Panc1 (cell line): Measurements from ENCODE around the gene KIF1A. TPM values are rescaled to one million over a fixed set of nuclear protein-coding genes. Genes with fewer than 3 reads are reported as not detected.
"Not testable (repeated sequence)": the region's sequence is repeated elsewhere in the genome, so short reads cannot be mapped to it uniquely, and the experiment has no call there.

Experiments used
- ATAC-seq: fragments of 200-7000 bp; cut with Tn5 transposase; 2 replicates; pipeline ENCODE4 v1.9.1; 2020; ENCODE audit warnings: mild to moderate bottlenecking, moderate library complexity
- BruUV-seq: library from RNA; stranded (reverse); fragments of 400-500 nt; replicated peaks from 2 replicates; lab custom pipeline; 2021; lab: Mats Ljungman, UMichigan
- CTCF ChIA-PET: fragments of 300-600 bp; sonication (Branson Sonifier 250); formaldehyde crosslinking; loops from one replicate; lab custom pipeline; 2022; ENCODE audit warnings: antibody characterized with exemption; lab: Charles Lee
- POLR2A ChIA-PET: fragments of 300-600 bp; sonication (Branson Sonifier 250); formaldehyde crosslinking; loops from one replicate; lab custom pipeline; 2022; ENCODE audit warnings: antibody characterized with exemption; lab: Charles Lee
- DNase-seq: peaks from one replicate; pipeline ENCODE4 v3.0.0-alpha.2; 2010; ENCODE audit warnings: low read depth, low spot score
- H3K27ac ChIP-seq: 2 replicates; pipeline ENCODE4 v1.5.1; 2011; ENCODE audit warnings: mild to moderate bottlenecking, low read length, inconsistent platforms
- H3K27me3 ChIP-seq: fragments of 200-500 bp; sonication (Bioruptor generic); 2 replicates; pipeline ENCODE4 v1.6.0; 2014; ENCODE audit warnings: low read length, inconsistent platforms; ENCODE audit not compliant: control insufficient read depth, insufficient read depth
- H3K36me3 ChIP-seq: fragments of 200-500 bp; sonication (Bioruptor generic); 2 replicates; pipeline ENCODE4 v1.5.1; 2014; ENCODE audit warnings: inconsistent platforms, mild to moderate bottlenecking, low read length, moderate library complexity; ENCODE audit not compliant: control insufficient read depth, insufficient read depth
- H3K4me1 ChIP-seq: 2 replicates; pipeline ENCODE4 v1.5.1; 2011; ENCODE audit warnings: inconsistent platforms, mild to moderate bottlenecking, low read length, moderate library complexity; ENCODE audit not compliant: control insufficient read depth, insufficient read depth
- H3K4me3 ChIP-seq, 2 experiments: 2 replicates each; pipeline ENCODE4 v1.5.1; 2011 to 2012; ENCODE audit warnings: low read depth in 2 of 2, low read length in 2 of 2, mild to moderate bottlenecking in 2 of 2, inconsistent platforms in 1 of 2, moderate library complexity in 1 of 2
- H3K9me3 ChIP-seq: fragments of 200-500 bp; sonication (Bioruptor generic); 2 replicates; pipeline ENCODE4 v1.5.1; 2014; ENCODE audit warnings: low read depth, mild to moderate bottlenecking, inconsistent platforms, low read length, moderate library complexity; ENCODE audit not compliant: control insufficient read depth, insufficient read depth
- in situ Hi-C: cut with HindIII; loops from 2 replicates; pipeline ENCODE4 v1.10.0; 2016; ENCODE audit warnings: low sequenced_read_pairs, low pct_unique_long_range_greater_than_20kb
- intact Hi-C: fragments of 100-400 bp; cut with micrococcal nuclease; formaldehyde crosslinking; loops from one replicate; pipeline ENCODE4 v1.10.0; 2022; ENCODE audit not compliant: unreplicated experiment
- total RNA-seq: library from RNA; stranded (reverse); gene quantifications from one replicate; pipeline ENCODE4 v1.2.1, GENCODE V29; 2021; ENCODE audit not compliant: unreplicated experiment

KIF1A gene
- total RNA-seq, 1 experiment from 2014 or later: 132 TPM

GRCh38 chr2:240682431-240683224 lies 137.4 kb downstream of the KIF1A start, which contains the start of gene AQP12B:
AQP12B (minus strand) TSS chr2:240682885; CDS start chr2:240682837, 48 bp downstream.
- intact Hi-C loops, H3K4me3 ChIP-seq, H3K4me1 ChIP-seq, H3K27ac ChIP-seq, BruUV-seq, CTCF ChIA-PET, POLR2A ChIA-PET, H3K27me3 ChIP-seq, H3K9me3 ChIP-seq, H3K36me3 ChIP-seq, in situ Hi-C loops, DNase-seq: not testable (repeated sequence)
- ATAC-seq: peak; percentile 26; the same call in 1 of the 2 replicates

DNA sequence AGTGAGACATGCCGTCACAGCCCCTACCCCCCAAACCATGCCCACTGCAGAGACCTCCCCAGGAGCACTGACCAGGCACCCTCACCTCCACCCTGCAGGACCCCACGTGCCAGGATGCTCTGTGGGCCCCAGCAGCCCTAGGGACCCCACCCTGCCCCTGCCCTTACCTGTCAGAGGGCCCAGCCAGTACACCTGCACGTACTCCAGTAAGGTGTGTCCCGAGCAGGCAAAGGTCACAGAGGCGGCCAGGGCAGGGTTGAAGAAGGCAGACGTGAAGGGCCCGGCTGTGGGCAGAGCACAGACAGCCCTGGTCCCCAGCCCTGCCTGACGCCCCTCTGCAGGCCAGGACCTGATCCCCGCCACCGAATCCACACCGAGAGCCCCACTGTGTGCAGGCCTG lies 139.8 kb downstream of the KIF1A start:
- H3K27ac ChIP-seq, H3K4me1 ChIP-seq, DNase-seq, POLR2A ChIA-PET, H3K36me3 ChIP-seq, BruUV-seq, H3K9me3 ChIP-seq, H3K4me3 ChIP-seq, CTCF ChIA-PET, intact Hi-C loops, ATAC-seq, in situ Hi-C loops, H3K27me3 ChIP-seq: not testable (repeated sequence)

DNA sequence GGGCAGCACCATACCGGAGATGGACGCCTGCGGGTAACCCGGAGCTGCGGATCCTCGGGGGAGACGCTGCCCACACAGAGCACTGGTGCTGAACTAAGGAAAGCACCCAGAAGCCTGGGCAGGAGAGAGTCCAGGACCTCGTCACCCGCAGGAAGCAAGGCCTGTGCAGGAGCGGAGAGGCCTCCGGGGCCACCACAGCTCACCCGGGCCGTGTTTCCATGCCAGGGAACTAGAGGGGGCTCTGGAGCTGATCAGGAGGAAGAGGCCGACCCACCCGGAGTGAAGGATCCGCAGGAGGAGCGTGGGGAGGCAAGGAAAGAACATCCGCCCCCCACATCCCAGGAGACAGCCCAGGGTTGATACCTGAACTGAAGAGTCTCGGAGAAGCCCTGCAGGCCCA lies 141.1 kb downstream of the KIF1A start:
- H3K27ac ChIP-seq, CTCF ChIA-PET, intact Hi-C loops, H3K36me3 ChIP-seq, in situ Hi-C loops, DNase-seq, H3K27me3 ChIP-seq, H3K4me3 ChIP-seq, POLR2A ChIA-PET, H3K4me1 ChIP-seq, H3K9me3 ChIP-seq, BruUV-seq: not testable (repeated sequence)
- ATAC-seq: peak; percentile 16; the same call in 1 of the 2 replicates

- H3K36me3 ChIP-seq, DNase-seq, H3K27ac ChIP-seq, POLR2A ChIA-PET, in situ Hi-C loops, H3K4me3 ChIP-seq, CTCF ChIA-PET, ATAC-seq, H3K4me1 ChIP-seq, H3K27me3 ChIP-seq, H3K9me3 ChIP-seq, intact Hi-C loops, BruUV-seq: not testable (repeated sequence)
Measured at GRCh38 chr2:240678043-240678442, 142.0 kb downstream of the KIF1A start.

GRCh38 chr2:240675345-240675744 lies 144.7 kb downstream of the KIF1A start:
- H3K27ac ChIP-seq, H3K27me3 ChIP-seq, in situ Hi-C loops, H3K4me1 ChIP-seq, POLR2A ChIA-PET, H3K36me3 ChIP-seq, BruUV-seq, CTCF ChIA-PET, intact Hi-C loops, H3K4me3 ChIP-seq, H3K9me3 ChIP-seq, DNase-seq: not testable (repeated sequence)
- ATAC-seq: peak; percentile 53; the same call in 1 of the 2 replicates

GRCh38 chr2:240674461-240675184 lies 145.4 kb downstream of the KIF1A start:
- H3K36me3 ChIP-seq, in situ Hi-C loops, H3K27me3 ChIP-seq, BruUV-seq, H3K9me3 ChIP-seq, POLR2A ChIA-PET, intact Hi-C loops, H3K27ac ChIP-seq, H3K4me1 ChIP-seq, H3K4me3 ChIP-seq, DNase-seq: not testable (repeated sequence)
- CTCF ChIA-PET: interaction anchor here (0.6 kb wide), 1 partner anchor 27 kb away, joined by 3 read pairs; no protein-coding TSS in a partner anchor
- ATAC-seq: peak; percentile 42
